BE2C (cell line): ENCODE results near the gene TBXT.

Experiments used
- DNase-seq: peaks from one replicate; pipeline ENCODE4 v3.0.0-alpha.2; 2020
- H3K27me3 ChIP-seq: fragments of 250-450 bp; sonication (Bioruptor Pico); 2 replicates; pipeline ENCODE4 v1.5.1; 2020; ENCODE audit warnings: mild to moderate bottlenecking
- H3K36me3 ChIP-seq: fragments of 250-450 bp; sonication (Bioruptor Pico); 2 replicates; pipeline ENCODE4 v1.5.1; 2020; ENCODE audit warnings: mild to moderate bottlenecking
- H3K4me1 ChIP-seq: fragments of 250-450 bp; sonication (Bioruptor Pico); 2 replicates; pipeline ENCODE4 v1.5.1; 2020
- H3K4me3 ChIP-seq: 2 replicates; pipeline ENCODE4 v1.5.1; 2011; ENCODE audit warnings: low read depth, low read length
- H3K9me3 ChIP-seq: fragments of 250-450 bp; sonication (Bioruptor Pico); 2 replicates; pipeline ENCODE4 v1.5.1; 2020
- CTCF ChIP-seq: IDR thresholded peaks from 2 replicates; pipeline ENCODE4 v1.5.1; 2012; ENCODE audit warnings: mild to moderate bottlenecking, low read depth, low read length

Gene TBXT

GRCh38 chr6:166174031-166174430 lies 6.4 kb upstream of the TBXT start:
- DNase-seq, result no peak
- no peak for TF ChIP-seq CTCF
- H3K4me3 ChIP-seq, result peak overlapping the region; percentile 35
- no peaks in the 10 kb centered on the region for H3K9me3 ChIP-seq
- peaks cover 8% of the 10 kb centered on the region; the same call in 1 of the 2 replicates for H3K4me1 ChIP-seq
- H3K36me3 ChIP-seq, result no peaks in the 10 kb centered on the region
- H3K27me3 ChIP-seq, result no peaks in the 10 kb centered on the region; the same call in 1 of the 2 replicates

- H3K9me3 ChIP-seq, result no peaks in the 10 kb centered on the region
- H3K4me3 ChIP-seq, result peak overlapping the region; percentile 35
- DNase-seq, result peak; percentile 88
- H3K36me3 ChIP-seq, result no peaks in the 10 kb centered on the region
- peak; percentile 33 for TF ChIP-seq CTCF
- peaks cover 4% of the 10 kb centered on the region for H3K27me3 ChIP-seq
- H3K4me1 ChIP-seq, result peaks cover 8% of the 10 kb centered on the region; the same call in 1 of the 2 replicates
These were observed 5.8 kb upstream of the TBXT start for GRCh38 chr6:166173281-166173951.

GRCh38 chr6:166172546-166172945 lies 4.9 kb upstream of the TBXT start:
- no peak for TF ChIP-seq CTCF
- H3K4me1 ChIP-seq, result peaks cover 8% of the 10 kb centered on the region; the same call in 1 of the 2 replicates
- peaks cover 12% of the 10 kb centered on the region for H3K27me3 ChIP-seq
- H3K4me3 ChIP-seq, result no peak overlapping the region
- no peaks in the 10 kb centered on the region for H3K36me3 ChIP-seq
- DNase-seq, result no peak
- H3K9me3 ChIP-seq, result no peaks in the 10 kb centered on the region

GRCh38 chr6:166169549-166170421 lies 2.1 kb upstream of the TBXT start:
- Histone ChIP-seq H3K4me3 (no peak overlapping the region), H3K4me1 (peaks cover 8% of the 10 kb centered on the region; the same call in 1 of the 2 replicates), H3K9me3 (no peaks in the 10 kb centered on the region), H3K36me3 (no peaks in the 10 kb centered on the region), H3K27me3 (peaks cover 36% of the 10 kb centered on the region)
- no peak for DNase-seq
- TF ChIP-seq CTCF, result no peak

- no peaks in the 10 kb centered on the region for H3K9me3 ChIP-seq
- H3K27me3 ChIP-seq, result peaks cover 36% of the 10 kb centered on the region
- H3K4me1 ChIP-seq, result peaks cover 8% of the 10 kb centered on the region; the same call in 1 of the 2 replicates
- no peak for TF ChIP-seq CTCF
- peak overlapping the region; percentile 58 for H3K4me3 ChIP-seq
- DNase-seq, result no peak
- H3K36me3 ChIP-seq, result no peaks in the 10 kb centered on the region
These were observed 1.2 kb upstream of the TBXT start for GRCh38 chr6:166168616-166169548.
